KMS-11 (cell line): Measurements from ENCODE around the gene PSMC1.

Source experiments
- H2AFZ ChIP-seq: fragments of 200-600 bp; sonication (generic); 2 replicates; pipeline ENCODE4 v1.6.1; 2016; ENCODE audit warnings: antibody characterized with exemption, mixed run types, low read depth
- H3K27ac ChIP-seq: fragments of 200-600 bp; sonication (generic); 2 replicates; pipeline ENCODE4 v1.6.1; 2016; ENCODE audit warnings: mild to moderate bottlenecking, mixed run types
- H3K27me3 ChIP-seq: fragments of 200-600 bp; sonication (generic); 2 replicates; pipeline ENCODE4 v1.6.1; 2017; ENCODE audit warnings: mild to moderate bottlenecking, low read depth, mixed run types, moderate library complexity; ENCODE audit not compliant: insufficient read depth
- H3K36me3 ChIP-seq: fragments of 200-600 bp; sonication (generic); 2 replicates; pipeline ENCODE4 v1.6.1; 2017; ENCODE audit warnings: mild to moderate bottlenecking, mixed run types; ENCODE audit not compliant: insufficient read depth
- H3K4me1 ChIP-seq: fragments of 200-600 bp; sonication (generic); 2 replicates; pipeline ENCODE4 v1.6.1; 2016; ENCODE audit warnings: mild to moderate bottlenecking, low read depth, mixed run types; ENCODE audit not compliant: poor library complexity, severe bottlenecking
- H3K4me2 ChIP-seq: fragments of 200-600 bp; sonication (generic); 2 replicates; pipeline ENCODE4 v1.7.0; 2016; ENCODE audit warnings: mild to moderate bottlenecking, mixed run types
- H3K4me3 ChIP-seq: fragments of 200-600 bp; sonication (generic); IDR thresholded peaks from 2 replicates; pipeline ENCODE4 v1.6.1; 2017; ENCODE audit warnings: low read depth, low read length, mixed read lengths; ENCODE audit not compliant: insufficient read depth
- H3K79me2 ChIP-seq: fragments of 200-600 bp; sonication (generic); 2 replicates; pipeline ENCODE4 v1.6.1; 2016; ENCODE audit warnings: low read depth, mixed run types; ENCODE audit not compliant: insufficient read depth
- H3K9ac ChIP-seq: fragments of 200-600 bp; sonication (generic); 2 replicates; pipeline ENCODE4 v1.6.1; 2016; ENCODE audit warnings: mild to moderate bottlenecking, mixed run types
- H4K20me1 ChIP-seq: fragments of 200-600 bp; sonication (generic); 2 replicates; pipeline ENCODE4 v1.6.1; 2016; ENCODE audit warnings: mild to moderate bottlenecking, mixed run types; ENCODE audit not compliant: insufficient read depth
- TF ChIP-seq, protein P1 (sequence below): fragments of 200-600 bp; sonication (generic); conservative IDR thresholded peaks from 2 replicates; pipeline ENCODE4 v1.6.1; 2017; ENCODE audit warnings: low read depth, mild to moderate bottlenecking, antibody characterized with exemption, low read length, moderate library complexity, mixed read lengths

PSMC1 gene

DNA sequence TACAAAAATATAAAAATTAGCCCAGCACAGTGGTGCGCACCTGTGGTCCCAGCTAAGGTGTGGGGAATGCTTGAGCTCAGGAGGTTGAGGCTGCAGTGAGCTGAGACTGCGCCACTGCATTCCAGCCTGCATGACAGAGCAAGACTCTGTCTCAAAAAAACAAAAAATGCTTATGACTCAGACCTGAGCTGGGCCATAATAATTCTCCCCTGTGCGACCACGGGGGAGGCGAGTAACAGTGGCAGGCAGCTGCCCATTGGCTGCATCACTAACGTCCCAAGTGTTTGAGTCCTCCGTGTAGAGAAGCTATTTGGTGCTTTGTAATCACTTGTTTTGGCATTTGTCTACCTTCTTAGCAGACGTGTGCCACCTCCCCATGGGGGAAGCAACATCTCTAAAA, 24.9 kb downstream of the PSMC1 start:
- H3K27me3 ChIP-seq: no peaks in the 10 kb centered on the region
- no peak overlapping the region for H2AFZ ChIP-seq
- no peak overlapping the region for H3K4me2 ChIP-seq
- H4K20me1 ChIP-seq: no peaks in the 10 kb centered on the region
- H3K79me2 ChIP-seq: no peaks in the 10 kb centered on the region
- TF ChIP-seq, protein P1, sequence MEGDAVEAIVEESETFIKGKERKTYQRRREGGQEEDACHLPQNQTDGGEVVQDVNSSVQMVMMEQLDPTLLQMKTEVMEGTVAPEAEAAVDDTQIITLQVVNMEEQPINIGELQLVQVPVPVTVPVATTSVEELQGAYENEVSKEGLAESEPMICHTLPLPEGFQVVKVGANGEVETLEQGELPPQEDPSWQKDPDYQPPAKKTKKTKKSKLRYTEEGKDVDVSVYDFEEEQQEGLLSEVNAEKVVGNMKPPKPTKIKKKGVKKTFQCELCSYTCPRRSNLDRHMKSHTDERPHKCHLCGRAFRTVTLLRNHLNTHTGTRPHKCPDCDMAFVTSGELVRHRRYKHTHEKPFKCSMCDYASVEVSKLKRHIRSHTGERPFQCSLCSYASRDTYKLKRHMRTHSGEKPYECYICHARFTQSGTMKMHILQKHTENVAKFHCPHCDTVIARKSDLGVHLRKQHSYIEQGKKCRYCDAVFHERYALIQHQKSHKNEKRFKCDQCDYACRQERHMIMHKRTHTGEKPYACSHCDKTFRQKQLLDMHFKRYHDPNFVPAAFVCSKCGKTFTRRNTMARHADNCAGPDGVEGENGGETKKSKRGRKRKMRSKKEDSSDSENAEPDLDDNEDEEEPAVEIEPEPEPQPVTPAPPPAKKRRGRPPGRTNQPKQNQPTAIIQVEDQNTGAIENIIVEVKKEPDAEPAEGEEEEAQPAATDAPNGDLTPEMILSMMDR: no peak
- H3K4me3 ChIP-seq: no peak overlapping the region
- H3K4me1 ChIP-seq: no peaks in the 10 kb centered on the region
- H3K27ac ChIP-seq: no peak overlapping the region
- no peak overlapping the region for H3K9ac ChIP-seq
- no peaks in the 10 kb centered on the region for H3K36me3 ChIP-seq

DNA sequence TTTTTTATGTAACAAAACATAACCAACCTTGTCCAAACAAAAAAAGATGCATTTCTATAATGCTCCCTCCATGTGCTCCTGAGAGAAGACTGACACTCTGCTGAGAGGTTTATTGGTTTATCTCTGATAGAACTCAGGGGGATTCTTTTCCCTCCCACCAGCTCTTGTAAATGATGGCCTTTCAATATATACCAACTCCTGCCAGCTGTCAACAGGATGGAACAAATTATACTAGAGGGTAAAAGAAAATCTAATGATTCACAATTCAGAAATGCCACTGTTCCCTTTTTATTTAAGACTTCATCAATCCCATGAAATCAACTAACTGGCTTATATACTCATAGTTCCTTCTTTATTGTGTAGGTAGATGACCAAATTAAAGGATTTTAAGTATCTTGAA, 25.4 kb downstream of the PSMC1 start:
- no peak overlapping the region for H3K27ac ChIP-seq
- H3K27me3 ChIP-seq: no peaks in the 10 kb centered on the region
- no peaks in the 10 kb centered on the region for H3K36me3 ChIP-seq
- H4K20me1 ChIP-seq: no peaks in the 10 kb centered on the region
- no peaks in the 10 kb centered on the region for H3K79me2 ChIP-seq
- H3K9ac ChIP-seq: no peak overlapping the region
- TF ChIP-seq, protein P1: no peak
- H3K4me1 ChIP-seq: no peaks in the 10 kb centered on the region
- no peak overlapping the region for H2AFZ ChIP-seq
- no peak overlapping the region for H3K4me3 ChIP-seq
- no peak overlapping the region for H3K4me2 ChIP-seq

DNA sequence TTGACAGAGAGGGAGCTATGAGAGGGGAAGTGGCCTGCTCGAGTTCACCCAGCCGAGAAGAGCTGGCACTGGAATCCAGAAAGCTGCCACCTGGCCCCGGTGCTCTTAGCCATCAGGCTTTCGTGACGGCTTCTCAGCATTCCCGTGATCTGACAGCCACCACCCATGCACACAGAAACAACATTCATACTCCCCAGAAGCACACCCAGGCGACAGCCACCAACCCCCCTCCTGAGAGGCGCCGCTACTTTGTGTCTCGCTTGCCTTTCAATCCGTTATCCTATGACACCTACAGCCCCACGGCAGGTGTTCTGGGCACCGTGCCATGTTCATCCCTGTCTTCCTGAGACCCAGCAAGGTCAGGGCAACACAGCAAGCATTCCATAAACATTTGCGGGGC, 31.4 kb downstream of the PSMC1 start:
- H3K4me2 ChIP-seq: no peak overlapping the region
- H3K36me3 ChIP-seq: no peaks in the 10 kb centered on the region
- no peak overlapping the region for H3K27ac ChIP-seq
- H3K79me2 ChIP-seq: no peaks in the 10 kb centered on the region
- H3K4me1 ChIP-seq: no peaks in the 10 kb centered on the region
- no peaks in the 10 kb centered on the region for H4K20me1 ChIP-seq
- no peak overlapping the region for H3K9ac ChIP-seq
- no peaks in the 10 kb centered on the region for H3K27me3 ChIP-seq
- TF ChIP-seq, protein P1: no peak
- no peak overlapping the region for H2AFZ ChIP-seq
- no peak overlapping the region for H3K4me3 ChIP-seq

DNA sequence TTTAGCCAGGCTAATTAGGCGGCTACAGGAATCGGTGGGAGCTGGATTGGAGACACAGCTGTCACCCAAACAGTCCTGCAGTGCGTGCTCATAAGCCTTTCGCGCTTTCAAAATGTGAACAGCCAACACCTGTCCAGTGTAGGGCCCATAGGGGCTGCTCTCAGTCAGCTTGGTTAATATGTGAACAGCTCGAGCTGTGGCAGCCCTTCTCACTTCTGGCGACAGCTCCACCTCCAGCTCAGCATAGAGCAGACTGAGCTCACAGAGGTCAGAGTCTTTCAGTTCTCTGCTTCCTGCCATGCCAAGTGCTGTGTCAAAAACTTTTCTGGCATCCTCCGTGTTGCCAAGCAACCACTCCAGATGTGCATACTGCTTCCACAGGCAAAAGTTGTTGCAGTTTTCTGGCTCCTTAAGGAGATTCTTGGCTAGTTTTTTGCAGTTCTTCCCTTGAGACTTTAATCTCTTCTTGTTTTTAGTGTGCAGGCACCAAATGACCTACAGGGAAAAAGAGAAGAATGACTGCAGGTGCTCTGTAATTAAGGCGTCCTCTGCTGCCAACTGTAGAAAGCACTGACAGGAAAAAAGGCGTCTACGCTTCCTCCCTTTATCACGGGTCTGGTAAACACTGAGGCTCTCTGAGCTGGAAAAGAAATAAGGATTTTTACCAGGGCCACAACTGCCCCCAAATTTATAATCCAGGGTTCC, 32.5 kb downstream of the PSMC1 start:
- Histone ChIP-seq H3K27ac (no peak overlapping the region), H3K4me2 (no peak overlapping the region), H3K79me2 (no peaks in the 10 kb centered on the region), H4K20me1 (no peaks in the 10 kb centered on the region), H3K36me3 (no peaks in the 10 kb centered on the region), H3K4me1 (no peaks in the 10 kb centered on the region), H2AFZ (no peak overlapping the region), H3K4me3 (no peak overlapping the region), H3K9ac (no peak overlapping the region), H3K27me3 (no peaks in the 10 kb centered on the region)
- TF ChIP-seq, protein P1: no peak
